GM20431 (cell line): ENCODE measurements around the gene PRDM9.
"Not testable (repeated sequence)": the region's sequence is repeated elsewhere in the genome, so short reads cannot be mapped to it uniquely, and the experiment has no call there.

Experiments
- in situ Hi-C: fragments of 300-500 bp; cut with MseI, MboI; formaldehyde crosslinking; loops from one replicate; pipeline ENCODE4 v1.15.0; 2020; ENCODE audit warnings: low sequenced_read_pairs; ENCODE audit not compliant: unreplicated experiment

Gene PRDM9

GRCh38 chr5:23526616-23527015 lies 19.2 kb downstream of the PRDM9 start:
- in situ Hi-C loops: not testable (repeated sequence)

GRCh38 chr5:23527216-23527920 lies 20.0 kb downstream of the PRDM9 start:
- in situ Hi-C loops: not testable (repeated sequence)

- in situ Hi-C loops: no loop called here
Observed at GRCh38 chr5:23528677-23529076, 21.3 kb downstream of the PRDM9 start.

GRCh38 chr5:23530571-23530970 lies 23.2 kb downstream of the PRDM9 start:
- in situ Hi-C loops: no loop called here

- in situ Hi-C loops: no loop called here
Observed at GRCh38 chr5:23571059-23571458, 63.6 kb downstream of the PRDM9 start.
